ENCODE data around the gene LANCL1.
"Not testable (repeated sequence)": the region's sequence is repeated elsewhere in the genome, so short reads cannot be mapped to it uniquely, and the experiment has no call there.

Gene LANCL1

DNA sequence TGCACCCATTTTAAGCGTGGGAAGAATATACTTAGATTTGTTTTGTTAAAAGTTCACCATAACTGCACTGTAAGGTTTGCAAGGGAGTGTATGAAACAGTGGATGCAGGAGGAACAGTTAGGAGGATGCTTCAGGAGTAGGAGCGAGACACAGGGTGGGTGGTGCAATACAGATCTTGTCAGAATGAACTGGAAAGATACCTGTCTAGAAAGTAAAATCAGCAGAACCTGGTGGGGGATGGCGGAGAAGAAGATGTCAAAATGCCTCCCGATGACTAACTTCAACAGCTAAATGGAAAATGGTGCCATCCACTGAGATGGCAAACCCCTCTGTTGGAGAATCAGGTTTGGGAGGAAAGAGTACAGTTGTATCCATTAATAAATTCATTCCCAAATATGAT lies 18.2 kb downstream of the LANCL1 start:
- no peak for DNase-seq (ENCODE audit: extremely low read depth, insufficient read length)
- Histone ChIP-seq H3K4me3 (replicated peaks; ENCODE audit: low read depth, low read length) (no peak overlapping the region), H3K27me3 (replicated peaks; ENCODE audit: control insufficient read depth, insufficient read depth, low read length) (no peaks in the 10 kb centered on the region), H3K36me3 (ENCODE audit: control insufficient read depth, insufficient read depth, low read length) (peaks cover 2% of the 10 kb centered on the region)
- TF ChIP-seq, protein P1, sequence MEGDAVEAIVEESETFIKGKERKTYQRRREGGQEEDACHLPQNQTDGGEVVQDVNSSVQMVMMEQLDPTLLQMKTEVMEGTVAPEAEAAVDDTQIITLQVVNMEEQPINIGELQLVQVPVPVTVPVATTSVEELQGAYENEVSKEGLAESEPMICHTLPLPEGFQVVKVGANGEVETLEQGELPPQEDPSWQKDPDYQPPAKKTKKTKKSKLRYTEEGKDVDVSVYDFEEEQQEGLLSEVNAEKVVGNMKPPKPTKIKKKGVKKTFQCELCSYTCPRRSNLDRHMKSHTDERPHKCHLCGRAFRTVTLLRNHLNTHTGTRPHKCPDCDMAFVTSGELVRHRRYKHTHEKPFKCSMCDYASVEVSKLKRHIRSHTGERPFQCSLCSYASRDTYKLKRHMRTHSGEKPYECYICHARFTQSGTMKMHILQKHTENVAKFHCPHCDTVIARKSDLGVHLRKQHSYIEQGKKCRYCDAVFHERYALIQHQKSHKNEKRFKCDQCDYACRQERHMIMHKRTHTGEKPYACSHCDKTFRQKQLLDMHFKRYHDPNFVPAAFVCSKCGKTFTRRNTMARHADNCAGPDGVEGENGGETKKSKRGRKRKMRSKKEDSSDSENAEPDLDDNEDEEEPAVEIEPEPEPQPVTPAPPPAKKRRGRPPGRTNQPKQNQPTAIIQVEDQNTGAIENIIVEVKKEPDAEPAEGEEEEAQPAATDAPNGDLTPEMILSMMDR (IDR thresholded peaks at IDR 0.05; ENCODE audit: insufficient read depth, low read length, poor library complexity, severe bottlenecking): no peak

DNA sequence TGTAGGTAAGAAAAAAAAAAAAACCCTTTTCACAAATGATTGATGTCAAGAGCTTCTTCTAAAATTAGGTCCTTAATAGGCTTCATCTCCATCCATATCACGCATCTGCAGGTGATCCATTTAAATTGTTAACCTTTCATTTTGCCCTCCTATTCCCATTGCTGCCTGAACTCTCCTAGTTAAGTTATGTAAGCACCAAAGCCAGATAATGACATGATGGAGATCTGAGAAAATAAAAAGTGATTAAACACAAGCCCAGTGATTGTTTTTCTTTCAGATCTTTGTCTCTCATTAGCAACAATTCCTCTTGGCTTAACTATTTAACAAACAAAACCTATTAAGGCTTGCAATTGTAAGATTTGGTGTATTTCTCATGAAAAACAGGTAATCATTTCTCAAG lies 20.0 kb downstream of the LANCL1 start:
- no peak overlapping the region for H3K4me3 ChIP-seq (replicated peaks; ENCODE audit: low read depth, low read length)
- H3K27me3 ChIP-seq (replicated peaks; ENCODE audit: control insufficient read depth, insufficient read depth, low read length): no peaks in the 10 kb centered on the region
- peaks cover 2% of the 10 kb centered on the region for H3K36me3 ChIP-seq (ENCODE audit: control insufficient read depth, insufficient read depth, low read length)
- TF ChIP-seq, protein P1 (IDR thresholded peaks at IDR 0.05; ENCODE audit: insufficient read depth, low read length, poor library complexity, severe bottlenecking): no peak
- DNase-seq (ENCODE audit: extremely low read depth, insufficient read length): no peak

DNA sequence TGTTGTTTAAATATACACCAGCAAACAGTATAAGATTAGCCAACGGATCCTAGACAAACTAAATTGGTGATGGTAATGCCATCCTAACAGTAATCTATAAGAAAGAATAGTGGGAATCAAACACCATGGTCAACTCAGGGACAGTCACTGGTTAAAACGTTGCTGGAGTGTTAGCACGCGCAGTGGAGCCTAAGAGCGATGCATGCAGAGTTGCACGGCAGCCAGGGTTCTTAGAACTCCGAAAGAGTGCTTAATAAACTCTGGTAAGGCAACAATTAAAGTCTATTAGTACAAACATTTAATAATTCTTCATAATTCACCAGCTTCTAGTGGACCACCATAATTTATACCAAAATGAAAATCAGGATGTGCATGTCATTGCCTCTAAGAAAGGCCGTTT lies 22.2 kb downstream of the LANCL1 start:
- H3K4me3 ChIP-seq (replicated peaks; ENCODE audit: low read depth, low read length): no peak overlapping the region
- TF ChIP-seq, protein P1 (IDR thresholded peaks at IDR 0.05; ENCODE audit: insufficient read depth, low read length, poor library complexity, severe bottlenecking): no peak
- H3K36me3 ChIP-seq (ENCODE audit: control insufficient read depth, insufficient read depth, low read length): peaks cover 2% of the 10 kb centered on the region
- DNase-seq (ENCODE audit: extremely low read depth, insufficient read length): no peak
- H3K27me3 ChIP-seq (replicated peaks; ENCODE audit: control insufficient read depth, insufficient read depth, low read length): no peaks in the 10 kb centered on the region

DNA sequence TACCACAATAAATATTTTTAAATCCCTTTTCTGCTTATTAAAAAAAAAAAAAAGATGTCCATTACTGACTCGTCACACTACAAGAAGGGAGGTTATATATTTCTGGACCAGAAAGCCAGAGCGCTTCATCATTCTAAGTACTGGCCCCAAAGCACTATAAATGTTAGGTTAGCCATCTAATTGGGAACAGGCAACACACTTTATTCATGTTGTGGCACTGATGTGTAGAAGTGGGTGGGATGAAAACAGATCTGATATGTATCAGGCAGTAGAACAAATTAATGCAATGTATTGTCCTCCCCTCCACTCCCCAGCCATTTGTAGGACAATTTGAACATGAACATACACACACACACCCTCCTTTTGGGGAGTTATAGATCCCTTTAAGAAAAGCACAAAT lies 24.4 kb downstream of the LANCL1 start:
- no peaks in the 10 kb centered on the region for H3K27me3 ChIP-seq (replicated peaks; ENCODE audit: control insufficient read depth, insufficient read depth, low read length)
- no peak overlapping the region for H3K4me3 ChIP-seq (replicated peaks; ENCODE audit: low read depth, low read length)
- no peaks in the 10 kb centered on the region; the same call in none of the 2 replicates for H3K36me3 ChIP-seq (ENCODE audit: control insufficient read depth, insufficient read depth, low read length)
- no peak for DNase-seq (ENCODE audit: extremely low read depth, insufficient read length)
- TF ChIP-seq, protein P1 (IDR thresholded peaks at IDR 0.05; ENCODE audit: insufficient read depth, low read length, poor library complexity, severe bottlenecking): no peak

DNA sequence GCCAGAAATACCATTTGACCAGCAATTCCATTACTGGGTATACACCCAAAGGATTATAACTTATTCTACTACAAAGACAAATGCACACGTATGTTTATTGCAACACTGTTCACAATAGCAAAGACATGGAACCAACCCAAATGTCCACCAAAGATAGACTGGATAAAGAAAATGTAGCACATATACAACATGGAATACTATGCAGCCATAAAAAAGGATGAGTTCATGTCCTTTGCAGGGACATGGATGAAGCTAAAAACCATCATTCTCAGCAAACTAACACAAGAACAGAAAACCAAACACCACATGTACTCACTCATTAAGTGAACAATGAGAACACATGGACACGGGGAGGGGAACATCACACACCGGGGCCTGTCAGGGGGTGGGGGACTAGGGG lies 25.6 kb downstream of the LANCL1 start:
- H3K27me3 ChIP-seq (replicated peaks; ENCODE audit: control insufficient read depth, insufficient read depth, low read length); DNase-seq (ENCODE audit: extremely low read depth, insufficient read length); H3K4me3 ChIP-seq (replicated peaks; ENCODE audit: low read depth, low read length); H3K36me3 ChIP-seq (ENCODE audit: control insufficient read depth, insufficient read depth, low read length): not testable (repeated sequence)

DNA sequence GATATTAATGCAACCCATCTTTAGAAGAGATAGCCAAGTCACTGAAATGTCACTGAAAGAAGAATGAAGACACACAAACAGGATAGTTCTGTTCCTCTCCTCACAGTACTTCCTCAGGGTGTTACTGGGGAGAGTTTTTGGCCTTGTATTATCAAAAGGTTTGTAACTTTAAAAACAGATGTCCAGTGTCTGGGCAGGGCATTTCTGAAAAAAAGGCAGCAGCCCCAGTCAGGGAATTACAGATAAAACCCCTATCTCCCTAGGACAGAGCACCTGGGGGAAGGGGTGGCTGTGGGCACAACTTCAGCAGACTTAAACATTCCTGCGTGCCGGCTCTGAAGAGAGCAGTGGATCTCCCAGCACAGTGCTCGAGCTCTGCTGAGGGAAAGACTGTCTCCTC lies 30.8 kb downstream of the LANCL1 start:
- Histone ChIP-seq H3K4me3 (replicated peaks; ENCODE audit: low read depth, low read length) (no peak overlapping the region), H3K27me3 (replicated peaks; ENCODE audit: control insufficient read depth, insufficient read depth, low read length) (no peaks in the 10 kb centered on the region), H3K36me3 (ENCODE audit: control insufficient read depth, insufficient read depth, low read length) (no peaks in the 10 kb centered on the region; the same call in 1 of the 2 replicates)
- TF ChIP-seq, protein P1 (IDR thresholded peaks at IDR 0.05; ENCODE audit: insufficient read depth, low read length, poor library complexity, severe bottlenecking): no peak
- no peak for DNase-seq (ENCODE audit: extremely low read depth, insufficient read length)

Data from GM06990 (cell line).